GM21786 (cell line): ENCODE data around the gene CARMIL3.

Experiments used
- ATAC-seq: cut with Tn5 transposase; IDR thresholded peaks from one replicate; pipeline ENCODE4 v1.9.1; 2021; ENCODE audit not compliant: unreplicated experiment

The CARMIL3 gene

DNA sequence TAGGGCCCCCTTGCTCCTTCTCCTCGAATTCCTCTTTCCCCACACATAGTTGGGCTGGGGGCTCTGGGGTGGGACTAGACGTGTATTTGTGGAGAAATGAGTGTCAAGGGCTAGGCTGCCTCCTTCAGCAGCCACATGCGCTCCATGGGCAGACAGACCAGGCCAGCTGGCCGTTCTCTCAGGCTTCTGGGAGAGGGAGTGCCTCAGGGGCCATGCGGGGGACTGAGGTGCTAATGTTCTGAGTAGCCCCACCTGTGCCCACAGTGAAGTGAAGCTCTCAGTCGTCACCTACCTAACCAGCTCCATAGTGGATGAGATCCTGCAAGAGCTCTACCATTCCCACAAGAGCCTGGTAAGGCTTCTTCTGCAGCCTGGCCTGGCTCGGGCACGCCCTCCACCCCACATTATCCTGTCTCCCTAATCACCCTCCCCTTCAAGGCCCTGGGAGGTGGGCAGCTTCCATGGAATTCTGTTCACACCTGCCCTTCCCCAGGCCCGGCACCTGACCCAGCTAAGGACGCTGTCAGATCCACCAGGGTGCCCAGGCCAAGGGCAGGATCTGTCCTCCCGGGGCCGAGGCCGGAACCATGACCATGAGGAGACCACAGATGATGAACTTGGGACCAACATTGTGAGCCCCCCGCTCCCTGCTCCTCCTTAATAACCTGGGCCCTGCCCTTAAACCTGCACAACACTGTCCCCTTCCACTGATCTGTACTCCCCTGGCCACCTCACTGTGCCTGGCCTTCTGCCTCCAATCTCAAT lies 10.6 kb downstream of the CARMIL3 start:
- ATAC-seq = no peak

DNA sequence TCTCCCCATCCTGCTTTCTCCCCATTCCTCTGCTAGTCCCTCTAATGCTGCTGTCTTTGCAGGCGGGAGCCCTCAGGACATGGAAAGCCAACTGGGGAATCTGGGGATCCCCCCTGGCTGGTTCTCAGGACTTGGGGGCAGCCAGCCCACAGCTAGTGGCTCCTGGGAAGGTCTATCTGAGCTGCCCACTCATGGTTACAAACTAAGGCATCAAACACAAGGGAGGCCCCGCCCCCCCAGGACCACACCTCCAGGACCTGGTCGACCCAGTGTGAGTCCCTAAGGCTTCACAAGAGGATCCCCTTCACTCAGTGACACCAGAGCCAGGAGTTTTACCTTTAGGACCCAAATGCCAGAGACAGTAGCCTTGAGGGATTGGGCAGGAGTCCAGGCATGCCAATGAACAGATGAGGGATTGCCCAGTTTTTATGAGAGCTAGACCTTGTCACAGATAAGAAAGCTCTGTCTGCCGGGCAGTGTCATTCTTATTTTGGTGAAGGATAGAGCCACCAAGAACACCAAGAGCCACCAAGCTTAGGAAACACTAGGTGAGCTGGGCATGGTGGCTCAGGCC lies 11.5 kb downstream of the CARMIL3 start:
- no peak for ATAC-seq

DNA sequence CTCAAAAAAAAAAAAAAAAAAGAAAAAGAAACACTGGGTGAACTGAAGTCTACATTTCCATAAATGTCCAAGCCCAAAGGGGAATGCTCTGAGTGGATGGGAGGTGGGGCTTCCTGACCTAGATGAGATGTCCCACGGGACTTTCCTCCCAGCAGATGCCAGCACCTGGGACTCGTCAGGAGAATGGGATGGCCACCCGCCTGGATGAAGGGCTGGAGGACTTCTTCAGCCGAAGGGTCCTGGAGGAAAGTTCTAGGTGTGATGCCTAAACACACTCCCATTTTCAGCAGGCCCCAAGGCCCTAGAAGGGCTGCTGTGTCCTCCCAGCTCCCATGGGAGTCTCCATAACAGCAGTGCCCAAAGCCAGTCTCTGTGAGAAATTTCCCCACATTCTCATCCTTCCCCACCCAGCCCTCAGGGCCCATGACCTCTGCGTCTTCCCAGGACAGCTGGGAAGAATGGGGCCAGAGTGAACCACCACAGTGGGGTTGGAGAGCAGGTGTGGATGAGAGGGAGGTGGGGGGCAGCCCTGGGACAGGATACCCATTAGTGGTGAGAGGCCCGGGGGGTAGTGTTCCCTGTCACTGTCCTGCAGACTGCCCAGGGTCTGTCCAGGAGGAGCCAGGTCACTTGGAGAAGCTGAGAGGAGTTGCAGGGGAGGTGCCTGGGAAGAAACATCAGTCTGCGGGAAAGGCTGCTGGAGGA lies 12.4 kb downstream of the CARMIL3 start:
- no peak for ATAC-seq

- ATAC-seq = no peak
These were observed 13.0 kb downstream of the CARMIL3 start for GRCh38 chr14:24064856-24065255.

GRCh38 chr14:24065408-24065807 lies 13.6 kb downstream of the CARMIL3 start:
- no peak for ATAC-seq

- ATAC-seq = no peak
These were observed 14.8 kb downstream of the CARMIL3 start for GRCh38 chr14:24066496-24067132.

DNA sequence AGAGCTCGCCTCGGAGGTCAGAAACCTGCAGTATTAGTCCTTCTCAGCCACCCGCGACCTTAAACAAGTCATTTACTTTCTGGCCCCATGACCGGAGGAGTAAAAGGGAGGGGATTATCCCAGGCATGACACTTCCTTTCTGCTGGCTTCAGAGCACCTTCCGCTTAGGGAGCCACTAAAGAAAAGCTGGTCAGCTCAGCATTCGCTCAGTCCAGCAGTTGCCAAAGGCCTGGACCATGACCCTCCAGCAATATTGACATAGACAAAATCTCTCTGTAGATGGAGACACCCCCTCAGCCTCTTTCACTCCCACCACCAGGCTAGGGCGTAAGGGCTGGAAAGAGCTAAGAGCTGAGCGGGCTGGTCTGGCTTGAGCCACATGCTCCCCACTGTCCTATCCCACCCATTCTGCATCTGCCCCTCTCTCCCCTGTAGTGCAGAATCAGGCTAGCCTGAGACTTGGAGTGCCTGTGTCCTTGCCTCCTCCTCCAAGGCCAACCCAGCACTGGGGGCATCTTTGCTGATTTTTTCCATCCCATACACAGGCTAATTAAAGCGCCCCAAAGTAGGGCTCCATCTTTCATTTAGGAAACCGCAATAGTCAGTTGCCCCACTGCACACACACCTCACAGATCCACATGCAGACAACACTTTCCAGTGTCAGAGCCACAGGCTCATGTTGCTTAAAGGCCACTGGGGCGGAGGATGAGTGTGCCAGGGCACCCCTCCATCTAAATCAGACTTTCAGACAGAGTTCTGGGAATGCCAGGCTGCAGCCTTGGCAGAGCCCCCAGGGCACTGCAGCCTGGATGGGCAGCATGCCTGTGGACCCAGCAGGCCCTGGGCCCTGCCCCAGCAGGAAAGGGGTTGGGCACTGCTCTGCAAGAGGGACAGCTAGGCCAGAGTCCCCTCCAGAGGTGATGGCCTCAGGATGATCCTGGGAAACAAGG lies 15.6 kb downstream of the CARMIL3 start:
- no peak for ATAC-seq

- no peak for ATAC-seq
These were observed 17.1 kb downstream of the CARMIL3 start for GRCh38 chr14:24068711-24069410.

GRCh38 chr14:24069411-24069735 lies 17.6 kb downstream of the CARMIL3 start:
- ATAC-seq = no peak

DNA sequence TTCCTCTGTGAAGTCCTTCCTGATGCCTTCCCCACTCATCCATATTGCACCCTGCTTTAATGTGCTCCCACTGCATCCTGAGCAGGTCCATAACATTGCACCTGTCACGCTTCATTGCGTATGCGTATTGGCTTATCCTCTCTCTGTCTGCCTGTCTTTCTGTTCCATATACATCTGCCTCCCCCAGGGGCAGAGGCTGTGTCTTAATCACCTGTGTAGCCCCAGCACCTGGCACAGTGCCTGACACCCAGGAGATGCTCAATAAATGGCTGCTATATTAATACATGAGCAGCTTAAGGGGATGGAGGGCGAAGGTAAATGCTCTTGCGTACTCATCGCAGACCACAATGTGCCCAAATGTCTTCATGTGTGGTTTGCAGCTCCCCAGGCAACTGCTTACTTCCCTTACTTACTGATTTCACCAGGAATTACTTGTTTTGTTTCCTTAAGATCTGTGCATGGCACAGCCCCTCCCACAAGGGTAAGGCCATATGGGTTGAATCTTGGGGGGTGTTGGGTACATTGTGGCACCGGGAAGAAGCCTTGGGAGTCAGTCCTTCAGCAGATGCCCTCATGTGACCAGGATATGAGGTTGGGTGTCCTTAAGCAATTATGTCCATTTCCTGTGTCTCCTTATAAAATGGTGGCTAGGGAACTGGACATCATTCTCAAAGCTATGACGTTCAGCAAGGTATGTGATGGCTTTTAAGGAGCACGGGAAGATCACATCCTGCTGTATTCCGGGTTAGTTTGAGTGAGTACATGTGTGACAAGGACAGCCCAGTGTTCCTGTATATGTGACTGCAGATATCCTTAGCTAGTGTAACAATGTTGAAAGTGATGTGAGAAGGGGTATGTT lies 18.7 kb downstream of the CARMIL3 start:
- no peak for ATAC-seq

GRCh38 chr14:24071144-24071697 lies 19.4 kb downstream of the CARMIL3 start, which contains the start of gene CPNE6:
CPNE6 (plus strand) TSS chr14:24071562; CDS start chr14:24072937, 1,375 bp downstream.
- ATAC-seq = no peak

GRCh38 chr14:24071836-24072430 lies 20.1 kb downstream of the CARMIL3 start:
- ATAC-seq = no peak

GRCh38 chr14:24072436-24072835 lies 20.6 kb downstream of the CARMIL3 start:
- ATAC-seq = no peak

- no peak for ATAC-seq
These were observed 21.4 kb downstream of the CARMIL3 start for GRCh38 chr14:24072881-24073877.

DNA sequence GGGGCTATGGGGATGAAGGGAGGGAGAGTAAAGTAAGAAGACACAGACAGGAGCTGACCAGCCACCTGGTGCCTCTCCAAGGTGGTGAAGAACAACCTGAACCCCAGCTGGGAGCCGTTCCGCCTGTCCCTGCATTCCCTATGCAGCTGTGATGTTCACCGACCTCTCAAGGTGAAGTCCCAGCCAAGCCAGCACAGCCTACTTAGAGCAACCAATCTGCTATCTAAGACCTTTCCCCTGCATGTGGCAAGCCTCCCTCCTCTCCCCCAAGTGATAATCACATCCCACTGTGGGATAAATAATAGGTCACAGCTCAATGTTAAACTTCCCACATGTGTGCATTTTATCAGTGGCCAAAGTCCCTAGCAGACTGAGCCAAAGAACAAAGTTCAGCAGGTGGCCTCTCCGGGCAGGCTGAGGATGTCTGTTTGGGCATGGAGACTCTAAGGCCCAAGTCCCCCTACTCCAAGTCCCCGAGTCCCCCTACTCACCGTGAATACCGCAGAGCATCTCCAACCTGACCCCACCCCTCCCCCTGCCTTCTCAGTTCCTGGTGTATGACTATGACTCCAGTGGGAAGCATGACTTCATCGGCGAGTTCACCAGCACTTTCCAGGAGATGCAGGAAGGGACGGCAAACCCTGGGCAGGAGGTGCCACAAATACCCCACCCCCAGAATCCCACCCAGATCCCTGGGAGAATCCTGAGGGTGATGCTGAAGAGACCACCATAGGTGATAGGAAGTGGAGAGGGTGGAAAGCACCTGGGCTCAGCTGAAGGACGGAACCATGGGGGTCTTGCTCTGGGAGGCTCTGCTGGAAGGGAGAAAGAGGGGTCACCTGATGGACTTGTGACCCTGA lies 23.0 kb downstream of the CARMIL3 start:
- no peak for ATAC-seq
